ENCODE data around the gene WDR59. TPM values are rescaled to one million over a fixed set of nuclear protein-coding genes. Genes with fewer than 3 reads are reported as not detected.

WDR59 gene
- total and polyA plus RNA-seq, 2 donors (not counting 1 experiment from before 2014, with no cell fraction given): 52.6 to 127 TPM

DNA sequence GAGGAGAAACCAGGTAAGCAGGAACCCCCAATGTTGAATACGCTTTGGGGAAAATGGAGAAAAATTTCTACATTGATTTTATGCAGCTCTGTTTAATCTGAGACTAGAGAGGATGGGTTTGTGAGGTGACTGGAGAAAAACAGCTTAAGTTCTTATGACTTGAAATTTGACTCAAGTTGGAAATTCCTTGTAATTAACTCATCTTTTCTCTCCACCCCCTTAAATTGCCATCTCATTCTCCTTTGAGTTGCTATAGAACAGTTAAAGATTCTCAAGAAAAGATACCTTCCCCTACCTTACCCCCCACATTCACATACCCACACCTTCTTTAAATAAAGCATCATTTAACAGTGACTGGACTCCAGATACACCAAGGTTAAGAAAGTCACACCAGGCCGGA lies 38.1 kb upstream of the WDR59 start:
- intact Hi-C loops (cut with micrococcal nuclease): no loop called here
- H2AFZ ChIP-seq (ENCODE audit: insufficient read depth, low read depth, low read length, poor library complexity, severe bottlenecking): no peak overlapping the region
- H3K79me2 ChIP-seq (ENCODE audit: control insufficient read depth, insufficient read depth, low read length): no peaks in the 10 kb centered on the region
- Mint-ChIP-seq H3K4me1 (peaks cover 8% of the 10 kb centered on the region), H3K27me3 (no peaks in the 10 kb centered on the region), H3K27ac (no peak overlapping the region), H3K9me3 (ENCODE audit: insufficient read depth) (no peaks in the 10 kb centered on the region), H3K4me3 (no peak overlapping the region)
- WGBS (ENCODE audit: insufficient coverage): 100% methylated on average over 1 of the region's 2 CpGs
- no peak overlapping the region for H3K9ac ChIP-seq (ENCODE audit: low read length)
- H3K36me3 ChIP-seq (replicated peaks in 1 of 2; ENCODE audit: control extremely low read depth in 1 of 2, control insufficient read depth in 1 of 2, extremely low read depth in 1 of 2, insufficient read depth in 2 of 2, low read length in 1 of 2): no peaks in the 10 kb centered on the region
- no peaks in the 10 kb centered on the region for H3K4me1 ChIP-seq (ENCODE audit: control insufficient read depth in 2 of 2, insufficient read depth in 2 of 2, low read length in 2 of 2)
- ATAC-seq (ENCODE audit: low read depth) (no peak), DNase-seq (no peak)
- no peak for TF ChIP-seq CTCF (IDR thresholded peaks at IDR 0.05)
- TF ChIP-seq EZH2 (IDR thresholded peaks at IDR 0.05; ENCODE audit: borderline replicate concordance, insufficient read depth, low read depth, low read length, poor library complexity, severe bottlenecking): no peak
- no peak overlapping the region for H3K4me2 ChIP-seq (replicated peaks; ENCODE audit: low read depth, low read length, poor library complexity, severe bottlenecking)
- no peaks in the 10 kb centered on the region for H4K20me1 ChIP-seq (ENCODE audit: control insufficient read depth, insufficient read depth, low read length, poor library complexity, severe bottlenecking)
- ChIA-PET CTCF (no interaction called here), POLR2A (interaction anchor here (0.7 kb wide), 1 partner anchor 65 kb away, joined by 4 read pairs; no protein-coding TSS in a partner anchor)
- no peak overlapping the region for H3K27ac ChIP-seq (ENCODE audit: low read length in 2 of 2)
- peaks cover 3 to 18% (median 11%) of the 10 kb centered on the region in 3 donors for H3K9me3 ChIP-seq (ENCODE audit: control extremely low read depth in 1 of 3, control insufficient read depth in 2 of 3, insufficient read depth in 1 of 3, low read length in 2 of 3)
- no peaks in the 10 kb centered on the region for H3K27me3 ChIP-seq (replicated peaks in 1 of 4; ENCODE audit: control extremely low read depth in 1 of 4, control insufficient read depth in 3 of 4, insufficient read depth in 4 of 4, low read length in 3 of 4)
- H3K4me3 ChIP-seq (ENCODE audit: control extremely low read depth in 1 of 5, extremely low read depth in 1 of 5, insufficient read depth in 1 of 5, low read depth in 2 of 5, low read length in 4 of 5): no peak overlapping the region

DNA sequence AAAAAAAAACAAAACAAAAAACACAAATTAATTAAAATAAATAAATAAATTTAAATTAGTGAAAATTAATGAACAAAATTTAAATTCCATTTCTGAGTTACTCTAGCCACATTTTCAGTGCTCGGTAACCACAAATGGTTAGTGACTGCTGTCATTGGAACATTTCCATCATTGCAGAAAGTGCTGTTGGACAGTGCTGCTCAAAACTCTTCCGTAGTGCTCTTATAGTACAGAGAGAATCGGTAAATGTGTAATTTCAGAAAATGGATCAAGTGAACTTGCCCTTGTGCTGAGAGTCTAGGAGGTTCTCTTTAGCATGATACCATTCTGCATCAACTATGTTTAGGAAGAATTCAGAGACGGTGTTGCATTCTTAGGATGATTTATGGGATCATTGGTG lies 37.6 kb upstream of the WDR59 start:
- Histone ChIP-seq H4K20me1 (ENCODE audit: control insufficient read depth, insufficient read depth, low read length, poor library complexity, severe bottlenecking) (no peaks in the 10 kb centered on the region), H3K9me3 (ENCODE audit: control extremely low read depth in 1 of 3, control insufficient read depth in 2 of 3, insufficient read depth in 1 of 3, low read length in 2 of 3) (peaks cover 3 to 18% (median 11%) of the 10 kb centered on the region in 3 donors), H3K9ac (ENCODE audit: low read length) (no peak overlapping the region), H3K79me2 (ENCODE audit: control insufficient read depth, insufficient read depth, low read length) (no peaks in the 10 kb centered on the region), H2AFZ (ENCODE audit: insufficient read depth, low read depth, low read length, poor library complexity, severe bottlenecking) (no peak overlapping the region), H3K4me1 (ENCODE audit: control insufficient read depth in 2 of 2, insufficient read depth in 2 of 2, low read length in 2 of 2) (no peaks in the 10 kb centered on the region), H3K27ac (ENCODE audit: low read length in 2 of 2) (no peak overlapping the region), H3K4me3 (ENCODE audit: control extremely low read depth in 1 of 5, extremely low read depth in 1 of 5, insufficient read depth in 1 of 5, low read depth in 2 of 5, low read length in 4 of 5) (no peak overlapping the region), H3K4me2 (replicated peaks; ENCODE audit: low read depth, low read length, poor library complexity, severe bottlenecking) (no peak overlapping the region), H3K36me3 (replicated peaks in 1 of 2; ENCODE audit: control extremely low read depth in 1 of 2, control insufficient read depth in 1 of 2, extremely low read depth in 1 of 2, insufficient read depth in 2 of 2, low read length in 1 of 2) (no peaks in the 10 kb centered on the region), H3K27me3 (replicated peaks in 1 of 4; ENCODE audit: control extremely low read depth in 1 of 4, control insufficient read depth in 3 of 4, insufficient read depth in 4 of 4, low read length in 3 of 4) (no peaks in the 10 kb centered on the region)
- Mint-ChIP-seq H3K4me3 (no peak overlapping the region), H3K4me1 (peaks cover 8% of the 10 kb centered on the region), H3K27me3 (no peaks in the 10 kb centered on the region), H3K9me3 (ENCODE audit: insufficient read depth) (no peaks in the 10 kb centered on the region), H3K27ac (no peak overlapping the region)
- whole genome bisulfite sequencing (ENCODE audit: insufficient coverage): 96% methylated on average over 4 of the region's 4 CpGs
- intact Hi-C loops (cut with micrococcal nuclease): no loop called here
- no peak for DNase-seq
- ChIA-PET POLR2A (no interaction called here), CTCF (no interaction called here)
- TF ChIP-seq CTCF (IDR thresholded peaks at IDR 0.05) (no peak), EZH2 (IDR thresholded peaks at IDR 0.05; ENCODE audit: borderline replicate concordance, insufficient read depth, low read depth, low read length, poor library complexity, severe bottlenecking) (no peak)
- no peak for ATAC-seq (ENCODE audit: low read depth)
